GM12878 (cell line): ENCODE measurements around the gene PLCB2. TPM values are rescaled to one million over a fixed set of nuclear protein-coding genes. Genes with fewer than 3 reads are reported as not detected.
A peak's percentile ranks its signal among the peaks of the same experiment; 100 is the strongest.

ENCODE experiments used
- ASH2L ChIP-seq: fragments of 300-600, 200-600 bp; sonication (generic); IDR thresholded peaks from 2 replicates; pipeline ENCODE4 v1.6.1; 2017; ENCODE audit warnings: low read depth, mild to moderate bottlenecking, borderline replicate concordance
- BCL11A ChIP-seq: IDR thresholded peaks from 2 replicates; pipeline ENCODE4 v1.6.1; 2011; ENCODE audit warnings: low read depth, low read length
- HDAC2 ChIP-seq: fragments of 200-600 bp; sonication (generic); IDR thresholded peaks from 2 replicates; pipeline ENCODE4 v1.6.1; 2017
- NFXL1 ChIP-seq: fragments of 450-650 bp; IDR thresholded peaks from 2 replicates; pipeline ENCODE4 v1.6.1; 2017; ENCODE audit warnings: antibody characterized with exemption, mild to moderate bottlenecking, borderline replicate concordance
- NFYA ChIP-seq: IDR thresholded peaks from 2 replicates; pipeline ENCODE4 v1.6.1; 2011; ENCODE audit warnings: low read depth, mild to moderate bottlenecking, low read length, improper control_type of control experiment, borderline replicate concordance
- NR2C1 ChIP-seq: fragments of 450-650 bp; IDR thresholded peaks from 2 replicates; pipeline ENCODE4 v1.6.1; 2017; ENCODE audit warnings: antibody characterized with exemption, mild to moderate bottlenecking, moderate library complexity
- NR2C2 ChIP-seq: IDR thresholded peaks from 2 replicates; pipeline ENCODE4 v1.6.1; 2011; ENCODE audit warnings: borderline replicate concordance, low read depth; ENCODE audit not compliant: control insufficient read depth, insufficient read length
- POLR2A ChIP-seq: IDR thresholded peaks from 2 replicates; pipeline ENCODE4 v1.6.1; 2011; ENCODE audit warnings: low read depth, mild to moderate bottlenecking, low read length
- SMAD5 ChIP-seq: IDR thresholded peaks from 2 replicates; pipeline ENCODE4 v1.6.1; 2016; ENCODE audit warnings: antibody characterized with exemption, low read depth
- SREBF2 ChIP-seq: IDR thresholded peaks from 2 replicates; pipeline ENCODE4 v1.6.1; 2012; ENCODE audit warnings: mild to moderate bottlenecking, low read length
- SRF ChIP-seq, 2 experiments: IDR thresholded peaks; 2 replicates each; pipeline ENCODE4 v1.6.1; 2011; ENCODE audit warnings: low read depth in 2 of 2, low read length in 2 of 2, mild to moderate bottlenecking in 1 of 2, moderate library complexity in 1 of 2
- WRNIP1 ChIP-seq: IDR thresholded peaks from 2 replicates; pipeline ENCODE4 v1.6.1; 2011; ENCODE audit warnings: low read depth, low read length, improper control_type of control experiment, borderline replicate concordance
- YY1 ChIP-seq: IDR thresholded peaks from 2 replicates; pipeline ENCODE4 v1.6.1; 2011; ENCODE audit warnings: low read depth, mild to moderate bottlenecking, low read length
- ZNF217 ChIP-seq: fragments of 450-650 bp; IDR thresholded peaks from 2 replicates; pipeline ENCODE4 v1.6.1; 2017; ENCODE audit warnings: antibody characterized with exemption, mild to moderate bottlenecking
- polyA plus RNA-seq, 11 experiments: library from polyadenylated mRNA; depleted of rRNA in 4 of 11; unstranded in 6 of 11; stranded (reverse) in 5 of 11; fragments of >200 nt; fragmentation: Nextera tagmentation in 4 of 11; fragmentation: Illumina TruSeq in 1 of 11; extraction: Ambion mirVana in 4 of 11; extraction: Trizol in 1 of 11; gene quantifications; 1 replicate in 1 of 11; 2 replicates in 10 of 11; pipeline versions ENCODE4 v1.2.1 to v1.2.3, GENCODE V29; 2011 to 2016; ENCODE audit warnings: inconsistent platforms in 2 of 11, missing spikeins in 2 of 11, low read depth in 1 of 11
- total RNA-seq, 4 experiments: library from RNA; depleted of rRNA in 3 of 4; stranded (reverse); fragments of >200 nt in 3 of 4; fragmentation: Illumina TruSeq in 1 of 4; extraction: Trizol in 1 of 4; gene quantifications; 2 replicates each; pipeline versions ENCODE4 v1.2.1 to v1.2.3, GENCODE V29; 2013 to 2021
- TF ChIP-seq, protein P1 (sequence below): fragments of 450-650 bp; IDR thresholded peaks from 2 replicates; pipeline ENCODE4 v1.6.1; 2017; ENCODE audit warnings: mild to moderate bottlenecking, low read depth, inconsistent platforms; ENCODE audit not compliant: poor library complexity, severe bottlenecking
- TF ChIP-seq, protein P2 (sequence below): fragments of 450-650 bp; IDR thresholded peaks from 2 replicates; pipeline ENCODE4 v1.6.1; 2017; ENCODE audit warnings: borderline replicate concordance
- TF ChIP-seq, protein P3 (sequence below): fragments of 450-650 bp; IDR thresholded peaks from 2 replicates; pipeline ENCODE4 v1.6.1; 2018; ENCODE audit warnings: borderline replicate concordance, mild to moderate bottlenecking; ENCODE audit not compliant: partially characterized antibody
- TF ChIP-seq, protein P4 (sequence below): fragments of 450-650 bp; IDR thresholded peaks from 2 replicates; pipeline ENCODE4 v1.6.1; 2017; ENCODE audit warnings: mild to moderate bottlenecking, moderate library complexity

Gene PLCB2
- total and polyA plus RNA-seq, 10 of the 15 experiments (the other 5 are each of a cell fraction or from before 2014, with no cell fraction given), result 1.2 to 39.4 (median 10.7) TPM

DNA sequence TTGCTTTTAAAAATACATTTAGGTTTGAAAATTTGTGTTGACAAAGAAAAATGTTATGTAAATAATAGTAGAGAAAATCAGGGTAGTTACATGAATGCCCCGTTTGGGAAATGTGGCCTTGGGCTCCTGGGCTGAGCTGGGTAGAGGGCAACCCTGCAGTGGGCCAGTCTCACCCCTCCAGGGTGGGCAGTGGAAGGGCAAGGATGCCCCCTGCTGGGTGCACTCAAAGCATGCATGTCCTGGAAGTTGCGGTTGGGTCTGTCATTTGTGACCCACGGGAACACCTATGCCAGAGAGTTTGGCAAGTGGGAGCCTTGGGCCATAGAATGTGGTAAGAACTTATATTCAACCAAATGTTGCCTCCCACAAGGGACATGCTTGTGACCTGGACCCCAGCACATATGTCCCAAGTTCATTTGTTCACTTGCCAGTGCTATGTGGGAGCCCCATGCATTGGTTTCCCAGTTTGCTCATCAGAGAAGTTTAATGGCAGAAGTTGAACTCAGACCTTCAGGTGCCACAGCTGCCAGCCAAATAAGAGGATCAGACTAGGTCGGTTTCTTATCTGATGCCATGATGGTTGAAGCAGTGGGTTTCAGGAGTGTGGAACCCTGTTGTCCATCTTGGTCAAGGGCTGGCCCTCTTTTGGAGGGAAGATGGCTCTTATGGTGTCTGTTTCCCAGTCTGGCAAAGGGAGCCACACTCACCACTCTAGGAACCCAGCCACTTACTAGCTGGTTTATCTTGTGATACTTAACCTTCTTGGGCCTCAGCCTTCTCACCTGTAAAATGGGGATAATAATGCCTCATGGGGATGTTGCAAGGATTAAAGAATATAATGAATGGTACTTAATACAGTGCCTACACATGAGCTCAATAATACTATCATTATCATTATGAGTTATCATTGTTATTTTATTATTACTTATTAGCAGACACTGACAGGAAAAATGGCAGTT is 2.5 kb upstream of the PLCB2 start (continued):
- TF ChIP-seq, protein P1, sequence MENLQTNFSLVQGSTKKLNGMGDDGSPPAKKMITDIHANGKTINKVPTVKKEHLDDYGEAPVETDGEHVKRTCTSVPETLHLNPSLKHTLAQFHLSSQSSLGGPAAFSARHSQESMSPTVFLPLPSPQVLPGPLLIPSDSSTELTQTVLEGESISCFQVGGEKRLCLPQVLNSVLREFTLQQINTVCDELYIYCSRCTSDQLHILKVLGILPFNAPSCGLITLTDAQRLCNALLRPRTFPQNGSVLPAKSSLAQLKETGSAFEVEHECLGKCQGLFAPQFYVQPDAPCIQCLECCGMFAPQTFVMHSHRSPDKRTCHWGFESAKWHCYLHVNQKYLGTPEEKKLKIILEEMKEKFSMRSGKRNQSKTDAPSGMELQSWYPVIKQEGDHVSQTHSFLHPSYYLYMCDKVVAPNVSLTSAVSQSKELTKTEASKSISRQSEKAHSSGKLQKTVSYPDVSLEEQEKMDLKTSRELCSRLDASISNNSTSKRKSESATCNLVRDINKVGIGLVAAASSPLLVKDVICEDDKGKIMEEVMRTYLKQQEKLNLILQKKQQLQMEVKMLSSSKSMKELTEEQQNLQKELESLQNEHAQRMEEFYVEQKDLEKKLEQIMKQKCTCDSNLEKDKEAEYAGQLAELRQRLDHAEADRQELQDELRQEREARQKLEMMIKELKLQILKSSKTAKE, result no peak
- 0 out of 2 replicates have a peak, but pooled peaks have one; percentile 34 for TF ChIP-seq YY1
- TF ChIP-seq ASH2L, result no peak
- TF ChIP-seq HDAC2, result no peak
- TF ChIP-seq NFYA, result no peak
- no peak for TF ChIP-seq BCL11A
- no peak for TF ChIP-seq NR2C2
- no peak for TF ChIP-seq SMAD5
- TF ChIP-seq, protein P2, sequence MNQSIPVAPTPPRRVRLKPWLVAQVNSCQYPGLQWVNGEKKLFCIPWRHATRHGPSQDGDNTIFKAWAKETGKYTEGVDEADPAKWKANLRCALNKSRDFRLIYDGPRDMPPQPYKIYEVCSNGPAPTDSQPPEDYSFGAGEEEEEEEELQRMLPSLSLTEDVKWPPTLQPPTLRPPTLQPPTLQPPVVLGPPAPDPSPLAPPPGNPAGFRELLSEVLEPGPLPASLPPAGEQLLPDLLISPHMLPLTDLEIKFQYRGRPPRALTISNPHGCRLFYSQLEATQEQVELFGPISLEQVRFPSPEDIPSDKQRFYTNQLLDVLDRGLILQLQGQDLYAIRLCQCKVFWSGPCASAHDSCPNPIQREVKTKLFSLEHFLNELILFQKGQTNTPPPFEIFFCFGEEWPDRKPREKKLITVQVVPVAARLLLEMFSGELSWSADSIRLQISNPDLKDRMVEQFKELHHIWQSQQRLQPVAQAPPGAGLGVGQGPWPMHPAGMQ, result no peak
- TF ChIP-seq, protein P3, sequence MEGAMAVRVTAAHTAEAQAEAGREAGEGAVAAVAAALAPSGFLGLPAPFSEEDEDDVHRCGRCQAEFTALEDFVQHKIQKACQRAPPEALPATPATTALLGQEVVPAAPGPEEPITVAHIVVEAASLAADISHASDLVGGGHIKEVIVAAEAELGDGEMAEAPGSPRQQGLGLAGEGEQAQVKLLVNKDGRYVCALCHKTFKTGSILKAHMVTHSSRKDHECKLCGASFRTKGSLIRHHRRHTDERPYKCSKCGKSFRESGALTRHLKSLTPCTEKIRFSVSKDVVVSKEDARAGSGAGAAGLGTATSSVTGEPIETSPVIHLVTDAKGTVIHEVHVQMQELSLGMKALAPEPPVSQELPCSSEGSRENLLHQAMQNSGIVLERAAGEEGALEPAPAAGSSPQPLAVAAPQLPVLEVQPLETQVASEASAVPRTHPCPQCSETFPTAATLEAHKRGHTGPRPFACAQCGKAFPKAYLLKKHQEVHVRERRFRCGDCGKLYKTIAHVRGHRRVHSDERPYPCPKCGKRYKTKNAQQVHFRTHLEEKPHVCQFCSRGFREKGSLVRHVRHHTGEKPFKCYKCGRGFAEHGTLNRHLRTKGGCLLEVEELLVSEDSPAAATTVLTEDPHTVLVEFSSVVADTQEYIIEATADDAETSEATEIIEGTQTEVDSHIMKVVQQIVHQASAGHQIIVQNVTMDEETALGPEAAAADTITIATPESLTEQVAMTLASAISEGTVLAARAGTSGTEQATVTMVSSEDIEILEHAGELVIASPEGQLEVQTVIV, result no peak
- no peak for TF ChIP-seq NFXL1
- no peak for TF ChIP-seq ZNF217
- TF ChIP-seq, protein P4, sequence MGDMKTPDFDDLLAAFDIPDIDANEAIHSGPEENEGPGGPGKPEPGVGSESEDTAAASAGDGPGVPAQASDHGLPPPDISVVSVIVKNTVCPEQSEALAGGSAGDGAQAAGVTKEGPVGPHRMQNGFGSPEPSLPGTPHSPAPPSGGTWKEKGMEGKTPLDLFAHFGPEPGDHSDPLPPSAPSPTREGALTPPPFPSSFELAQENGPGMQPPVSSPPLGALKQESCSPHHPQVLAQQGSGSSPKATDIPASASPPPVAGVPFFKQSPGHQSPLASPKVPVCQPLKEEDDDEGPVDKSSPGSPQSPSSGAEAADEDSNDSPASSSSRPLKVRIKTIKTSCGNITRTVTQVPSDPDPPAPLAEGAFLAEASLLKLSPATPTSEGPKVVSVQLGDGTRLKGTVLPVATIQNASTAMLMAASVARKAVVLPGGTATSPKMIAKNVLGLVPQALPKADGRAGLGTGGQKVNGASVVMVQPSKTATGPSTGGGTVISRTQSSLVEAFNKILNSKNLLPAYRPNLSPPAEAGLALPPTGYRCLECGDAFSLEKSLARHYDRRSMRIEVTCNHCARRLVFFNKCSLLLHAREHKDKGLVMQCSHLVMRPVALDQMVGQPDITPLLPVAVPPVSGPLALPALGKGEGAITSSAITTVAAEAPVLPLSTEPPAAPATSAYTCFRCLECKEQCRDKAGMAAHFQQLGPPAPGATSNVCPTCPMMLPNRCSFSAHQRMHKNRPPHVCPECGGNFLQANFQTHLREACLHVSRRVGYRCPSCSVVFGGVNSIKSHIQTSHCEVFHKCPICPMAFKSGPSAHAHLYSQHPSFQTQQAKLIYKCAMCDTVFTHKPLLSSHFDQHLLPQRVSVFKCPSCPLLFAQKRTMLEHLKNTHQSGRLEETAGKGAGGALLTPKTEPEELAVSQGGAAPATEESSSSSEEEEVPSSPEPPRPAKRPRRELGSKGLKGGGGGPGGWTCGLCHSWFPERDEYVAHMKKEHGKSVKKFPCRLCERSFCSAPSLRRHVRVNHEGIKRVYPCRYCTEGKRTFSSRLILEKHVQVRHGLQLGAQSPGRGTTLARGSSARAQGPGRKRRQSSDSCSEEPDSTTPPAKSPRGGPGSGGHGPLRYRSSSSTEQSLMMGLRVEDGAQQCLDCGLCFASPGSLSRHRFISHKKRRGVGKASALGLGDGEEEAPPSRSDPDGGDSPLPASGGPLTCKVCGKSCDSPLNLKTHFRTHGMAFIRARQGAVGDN, result no peak
- TF ChIP-seq SRF (IDR thresholded peaks at IDR 0.05; ENCODE audit: low read depth in 2 of 2, low read length in 2 of 2), result no peak
- TF ChIP-seq SREBF2, result no peak
- TF ChIP-seq NR2C1, result no peak
- TF ChIP-seq POLR2A, result no peak
- TF ChIP-seq WRNIP1, result no peak
